Calu3 (cell line): ENCODE results near the gene ESRP2. TPM values are rescaled to one million over a fixed set of nuclear protein-coding genes. Genes with fewer than 3 reads are reported as not detected.
A peak's percentile ranks its signal among the peaks of the same experiment; 100 is the strongest.

Source experiments
- BruUV-seq: library from RNA; stranded (reverse); fragments of 400-500 nt; replicated peaks from 2 replicates; lab custom pipeline; 2021; lab: Mats Ljungman, UMichigan
- CTCF ChIA-PET: fragments of 300-600 bp; sonication (Branson Sonifier 250); formaldehyde crosslinking; loops from one replicate; lab custom pipeline; 2022; ENCODE audit warnings: antibody characterized with exemption; lab: Charles Lee
- DNase-seq: peaks from one replicate; pipeline ENCODE4 v3.0.0; 2022
- H3K27ac Mint-ChIP-seq: one replicate; pipeline ENCODE4 v1.8.0; 2022; ENCODE audit warnings: mixed read lengths; ENCODE audit not compliant: unreplicated experiment
- H3K27me3 Mint-ChIP-seq: one replicate; pipeline ENCODE4 v1.8.0; 2022; ENCODE audit warnings: mixed read lengths; ENCODE audit not compliant: unreplicated experiment
- H3K36me3 Mint-ChIP-seq: one replicate; pipeline ENCODE4 v1.8.0; 2022; ENCODE audit warnings: mild to moderate bottlenecking, moderate library complexity, mixed read lengths; ENCODE audit not compliant: insufficient read depth, unreplicated experiment
- H3K4me1 Mint-ChIP-seq: one replicate; pipeline ENCODE4 v1.8.0; 2022; ENCODE audit warnings: mild to moderate bottlenecking, low read depth, mixed read lengths; ENCODE audit not compliant: unreplicated experiment
- H3K4me3 Mint-ChIP-seq: one replicate; pipeline ENCODE4 v1.8.0; 2022; ENCODE audit warnings: mild to moderate bottlenecking, low read depth, moderate library complexity, mixed read lengths; ENCODE audit not compliant: unreplicated experiment
- H3K9me3 Mint-ChIP-seq: one replicate; pipeline ENCODE4 v1.8.0; 2022; ENCODE audit warnings: low read depth, mixed read lengths; ENCODE audit not compliant: unreplicated experiment
- CTCF ChIP-seq: fragments of 200-600 bp; IDR thresholded peaks from one replicate; pipeline ENCODE4 v1.8.0; 2022; ENCODE audit warnings: antibody characterized with exemption; ENCODE audit not compliant: unreplicated experiment
- intact Hi-C: fragments of 100-400 bp; cut with micrococcal nuclease; formaldehyde crosslinking; loops from one replicate; pipeline ENCODE4 v1.10.0; 2022; ENCODE audit not compliant: unreplicated experiment
- microRNA-seq: library from miRNA; unstranded; fragments of <30 nt; microRNA quantifications from one replicate; pipeline ENCODE4 v1.2.0, GENCODE V29; 2022
- total RNA-seq: library from RNA; stranded (reverse); gene quantifications from 2 replicates; pipeline ENCODE4 v1.2.3, GENCODE V29; 2022

ESRP2 gene
- total RNA-seq, 1 experiment from 2014 or later = 100 TPM

- no TSS peak for BruUV-seq
- Mint-ChIP-seq H3K4me1 (no peaks in the 10 kb centered on the region), H3K9me3 (no peaks in the 10 kb centered on the region), H3K4me3 (no peak overlapping the region), H3K27ac (no peak overlapping the region), H3K27me3 (no peaks in the 10 kb centered on the region), H3K36me3 (peaks cover 19% of the 10 kb centered on the region)
- CTCF ChIA-PET = no interaction called here
- intact Hi-C loops = no loop called here
- DNase-seq = no peak
- no peak for TF ChIP-seq CTCF
These were observed 52.9 kb downstream of the ESRP2 start for GRCh38 chr16:68183046-68183445.

- TF ChIP-seq CTCF = no peak
- intact Hi-C loops = no loop called here
- no peaks in the 10 kb centered on the region for H3K9me3 Mint-ChIP-seq
- DNase-seq = no peak
- no peaks in the 10 kb centered on the region for H3K4me1 Mint-ChIP-seq
- H3K27ac Mint-ChIP-seq = no peak overlapping the region
- CTCF ChIA-PET = no interaction called here
- no peaks in the 10 kb centered on the region for H3K27me3 Mint-ChIP-seq
- H3K36me3 Mint-ChIP-seq = peaks cover 9% of the 10 kb centered on the region
- no TSS peak for BruUV-seq
- H3K4me3 Mint-ChIP-seq = no peak overlapping the region
These were observed 56.1 kb downstream of the ESRP2 start for GRCh38 chr16:68179855-68180254.

- no TSS peak for BruUV-seq
- no peak for TF ChIP-seq CTCF
- no peaks in the 10 kb centered on the region for H3K4me1 Mint-ChIP-seq
- no peaks in the 10 kb centered on the region for H3K27me3 Mint-ChIP-seq
- no peak for DNase-seq
- no peak overlapping the region for H3K4me3 Mint-ChIP-seq
- peaks cover 8% of the 10 kb centered on the region for H3K36me3 Mint-ChIP-seq
- H3K9me3 Mint-ChIP-seq = no peaks in the 10 kb centered on the region
- no peak overlapping the region for H3K27ac Mint-ChIP-seq
- CTCF ChIA-PET = no interaction called here
- intact Hi-C loops = no loop called here
These were observed 56.6 kb downstream of the ESRP2 start for GRCh38 chr16:68179196-68179795.

Small RNA genes within 50 kb of the gene (microRNA-seq; reads per million reads assigned to microRNA genes)
- 5.6 reads per million, percentile 18 among the genes with 10 or more reads in this experiment for gene MIR6773

Other genes starting within 250 kb of the ESRP2 start
- gene DPEP2, start 236.6 kb downstream of the ESRP2 start, total RNA-seq = not detected in 2 replicates
- not detected in 2 replicates for gene DPEP2NB, start 220.2 kb downstream of the ESRP2 start, total RNA-seq
- 16.8 and 21.5 TPM in 2 replicates for gene DDX28, start 212.9 kb downstream of the ESRP2 start, total RNA-seq
- 31.7 and 33.5 TPM in 2 replicates for gene DUS2, start 212.8 kb downstream of the ESRP2 start, total RNA-seq
- gene NFATC3, start 150.8 kb downstream of the ESRP2 start, total RNA-seq = 39.3 and 39.9 TPM in 2 replicates
- 16.9 and 22.5 TPM in 2 replicates for gene PLA2G15, start 9.2 kb upstream of the ESRP2 start, total RNA-seq
- 38.3 and 45.4 TPM in 2 replicates for gene SLC7A6, start 28.4 kb upstream of the ESRP2 start, total RNA-seq
- 28.4 and 34.9 TPM in 2 replicates for gene SLC7A6OS, start 74.8 kb upstream of the ESRP2 start, total RNA-seq
- gene PRMT7, start 74.9 kb upstream of the ESRP2 start, total RNA-seq = 49.4 and 57.8 TPM in 2 replicates
- 0.42 and 1.2 TPM in 2 replicates for gene SMPD3, start 212.4 kb upstream of the ESRP2 start, total RNA-seq